Measurements from ENCODE around the gene LYZL2.
A peak's percentile ranks its signal among the peaks of the same experiment; 100 is the strongest.
"Not testable (repeated sequence)": the region's sequence is repeated elsewhere in the genome, so short reads cannot be mapped to it uniquely, and the experiment has no call there.

The LYZL2 gene

GRCh38 chr10:30637881-30638467 lies 8.4 kb upstream of the LYZL2 start:
- DNase-seq: no peak

- DNase-seq: no peak
Observed at GRCh38 chr10:30631188-30631587, 1.6 kb upstream of the LYZL2 start.

- no peak for DNase-seq
Observed at GRCh38 chr10:30630571-30630970, 1.0 kb upstream of the LYZL2 start.

GRCh38 chr10:30628576-30628975 lies 977 bp downstream of the LYZL2 start:
- DNase-seq: not testable (repeated sequence)

GRCh38 chr10:30626837-30627236 lies 2.7 kb downstream of the LYZL2 start:
- not testable (repeated sequence) for DNase-seq

GRCh38 chr10:30626196-30626595 lies 3.4 kb downstream of the LYZL2 start:
- not testable (repeated sequence) for DNase-seq

GRCh38 chr10:30625080-30625479 lies 4.5 kb downstream of the LYZL2 start:
- DNase-seq: no peak

GRCh38 chr10:30619966-30620365 lies 9.6 kb downstream of the LYZL2 start:
- no peak for DNase-seq

GRCh38 chr10:30617070-30617469 lies 12.5 kb downstream of the LYZL2 start:
- DNase-seq: no peak

GRCh38 chr10:30611041-30611440 lies 18.5 kb downstream of the LYZL2 start:
- DNase-seq: not testable (repeated sequence)

- no peak for DNase-seq
Observed at GRCh38 chr10:30607814-30608213, 21.7 kb downstream of the LYZL2 start.

GRCh38 chr10:30606313-30606712 lies 23.2 kb downstream of the LYZL2 start:
- no peak for DNase-seq

- not testable (repeated sequence) for DNase-seq
Observed at GRCh38 chr10:30605341-30606121, 24.0 kb downstream of the LYZL2 start.

- no peak for DNase-seq
Observed at GRCh38 chr10:30603589-30603988, 26.0 kb downstream of the LYZL2 start.

- no peak for DNase-seq
Observed at GRCh38 chr10:30602747-30603146, 26.8 kb downstream of the LYZL2 start.

GRCh38 chr10:30600005-30600404 lies 29.5 kb downstream of the LYZL2 start:
- DNase-seq: no peak

GRCh38 chr10:30598105-30598776 lies 31.3 kb downstream of the LYZL2 start:
- DNase-seq: no peak

GRCh38 chr10:30597433-30597824 lies 32.1 kb downstream of the LYZL2 start:
- DNase-seq: not testable (repeated sequence)

- DNase-seq: not testable (repeated sequence)
Observed at GRCh38 chr10:30596493-30597432, 32.8 kb downstream of the LYZL2 start.

- DNase-seq: no peak
Observed at GRCh38 chr10:30596013-30596412, 33.5 kb downstream of the LYZL2 start.

- no peak for DNase-seq
Observed at GRCh38 chr10:30594077-30594476, 35.5 kb downstream of the LYZL2 start.

GRCh38 chr10:30592770-30593169 lies 36.8 kb downstream of the LYZL2 start:
- not testable (repeated sequence) for DNase-seq

- peak; percentile 6 for DNase-seq
Observed at GRCh38 chr10:30591249-30591670, 38.3 kb downstream of the LYZL2 start.

All from NCI-H1436 (cell line).